ENCODE measurements around the gene CHPF2.

DNA sequence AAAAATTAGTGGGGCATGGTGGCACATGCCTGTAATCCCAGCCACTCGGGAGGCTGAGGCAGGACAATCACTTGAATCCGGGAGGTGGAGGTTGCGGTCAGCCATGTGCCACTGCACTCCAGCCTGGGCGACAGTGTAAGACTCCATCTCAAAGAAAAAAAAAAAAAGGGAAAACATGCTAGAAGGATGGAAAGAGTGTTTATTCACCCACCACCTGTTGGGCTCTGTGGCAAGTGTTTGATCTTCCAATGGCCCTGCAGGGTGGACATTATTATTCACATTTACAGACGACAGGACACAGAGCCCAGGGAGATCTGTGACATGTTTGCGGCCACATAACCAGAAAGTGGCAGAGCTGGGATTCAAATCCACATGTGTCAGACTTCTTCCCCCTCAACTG, 49.4 kb downstream of the CHPF2 start:
- TF ChIP-seq, protein P1, sequence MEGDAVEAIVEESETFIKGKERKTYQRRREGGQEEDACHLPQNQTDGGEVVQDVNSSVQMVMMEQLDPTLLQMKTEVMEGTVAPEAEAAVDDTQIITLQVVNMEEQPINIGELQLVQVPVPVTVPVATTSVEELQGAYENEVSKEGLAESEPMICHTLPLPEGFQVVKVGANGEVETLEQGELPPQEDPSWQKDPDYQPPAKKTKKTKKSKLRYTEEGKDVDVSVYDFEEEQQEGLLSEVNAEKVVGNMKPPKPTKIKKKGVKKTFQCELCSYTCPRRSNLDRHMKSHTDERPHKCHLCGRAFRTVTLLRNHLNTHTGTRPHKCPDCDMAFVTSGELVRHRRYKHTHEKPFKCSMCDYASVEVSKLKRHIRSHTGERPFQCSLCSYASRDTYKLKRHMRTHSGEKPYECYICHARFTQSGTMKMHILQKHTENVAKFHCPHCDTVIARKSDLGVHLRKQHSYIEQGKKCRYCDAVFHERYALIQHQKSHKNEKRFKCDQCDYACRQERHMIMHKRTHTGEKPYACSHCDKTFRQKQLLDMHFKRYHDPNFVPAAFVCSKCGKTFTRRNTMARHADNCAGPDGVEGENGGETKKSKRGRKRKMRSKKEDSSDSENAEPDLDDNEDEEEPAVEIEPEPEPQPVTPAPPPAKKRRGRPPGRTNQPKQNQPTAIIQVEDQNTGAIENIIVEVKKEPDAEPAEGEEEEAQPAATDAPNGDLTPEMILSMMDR (IDR thresholded peaks at IDR 0.05 in 8 of 11, conservative IDR thresholded peaks at IDR 0.05 in 3 of 11) = no peak
- TF ChIP-seq POLR2A (IDR thresholded peaks at IDR 0.05) = no peak

All from spleen (tissue), 7 donors.